Lower lobe of right lung (tissue), 2 donors: ENCODE measurements around the gene ZDHHC18. TPM values are rescaled to one million over a fixed set of nuclear protein-coding genes. Genes with fewer than 3 reads are reported as not detected.
"Not testable (repeated sequence)": the region's sequence is repeated elsewhere in the genome, so short reads cannot be mapped to it uniquely, and the experiment has no call there.

ENCODE experiments used
- ATAC-seq, 2 donors: fragments of 200-7000 bp; cut with Tn5 transposase; one replicate each; pipeline ENCODE4 v1.9.1; 2020 to 2022; ENCODE audit warnings: mild to moderate bottlenecking in 2 of 2, moderate library complexity in 2 of 2
- DNase-seq: peaks from one replicate; pipeline ENCODE4 v3.0.0-alpha.2; 2020
- H3K27ac ChIP-seq: fragments of 200-600 bp; one replicate; pipeline ENCODE4 v1.8.0; 2022
- H3K27me3 ChIP-seq: fragments of 200-600 bp; one replicate; pipeline ENCODE4 v1.8.0; 2022; ENCODE audit warnings: low read depth
- H3K36me3 ChIP-seq: fragments of 200-600 bp; one replicate; pipeline ENCODE4 v1.8.0; 2022; ENCODE audit warnings: mild to moderate bottlenecking
- H3K4me1 ChIP-seq: fragments of 200-600 bp; one replicate; pipeline ENCODE4 v1.8.0; 2022
- H3K4me3 ChIP-seq: fragments of 200-600 bp; one replicate; pipeline ENCODE4 v1.8.0; 2022; ENCODE audit warnings: mild to moderate bottlenecking
- H3K9me3 ChIP-seq: fragments of 200-600 bp; one replicate; pipeline ENCODE4 v1.8.0; 2022
- CTCF ChIP-seq: fragments of 200-600 bp; IDR thresholded peaks from one replicate; pipeline ENCODE4 v1.8.0; 2022; ENCODE audit warnings: antibody characterized with exemption, mild to moderate bottlenecking
- intact Hi-C: fragments of 100-400 bp; cut with DNase I; formaldehyde crosslinking; loops from one replicate; pipeline ENCODE4 v1.11.0; 2022
- total RNA-seq: library from RNA; stranded (reverse); fragmentation: NEBNext Ultra II Directional; extraction: Animal tissue kit (Norgen Biotek cat#: 25700); gene quantifications from one replicate; pipeline ENCODE4 v1.2.1, GENCODE V29; 2021
- donor health status: DM: no; HTN: yes; CAD: no; lungs with severe emphysema.

Gene ZDHHC18
- total RNA-seq, 1 donor from 2014 or later = 29.1 TPM

GRCh38 chr1:26861286-26861701 lies 34.8 kb downstream of the ZDHHC18 start:
- DNase-seq (no peak), ATAC-seq (no peak)
- no peak for TF ChIP-seq CTCF
- H3K27ac ChIP-seq = peak overlapping the region; percentile 99
- peaks cover 23% of the 10 kb centered on the region for H3K4me1 ChIP-seq
- no peaks in the 10 kb centered on the region for H3K9me3 ChIP-seq
- H3K4me3 ChIP-seq = no peak overlapping the region
- H3K36me3 ChIP-seq = peaks cover 12% of the 10 kb centered on the region
- no peaks in the 10 kb centered on the region for H3K27me3 ChIP-seq
- intact Hi-C loops = no loop called here

- Histone ChIP-seq H3K36me3 (peaks cover 5% of the 10 kb centered on the region), H3K27me3 (no peaks in the 10 kb centered on the region), H3K4me3 (no peak overlapping the region), H3K4me1 (peaks cover 23% of the 10 kb centered on the region), H3K27ac (peak overlapping the region; percentile 99), H3K9me3 (no peaks in the 10 kb centered on the region)
- TF ChIP-seq CTCF = no peak
- ATAC-seq = peak in 1 of 2 donors; percentile 2
- DNase-seq = no peak
- intact Hi-C loops = no loop called here
These were observed 35.4 kb downstream of the ZDHHC18 start for GRCh38 chr1:26861889-26862378.

GRCh38 chr1:26862781-26863684 lies 36.5 kb downstream of the ZDHHC18 start, which contains the start of gene SFN:
TSS of gene SFN (plus strand) at chr1:26863149. CDS start at chr1:26863213, 64 bp downstream.
- Histone ChIP-seq H3K4me3 (peak within 1 kb of the TSS; percentile 79), H3K36me3 (no peaks in the 10 kb centered on the region), H3K27ac (peak within 1 kb of the TSS; percentile 99), H3K9me3 (no peaks in the 10 kb centered on the region), H3K4me1 (peaks cover 27% of the 10 kb centered on the region), H3K27me3 (no peaks in the 10 kb centered on the region)
- ATAC-seq (peak; percentile 72 to 80), DNase-seq (peak; percentile 85)
- intact Hi-C loops = no loop called here
- peak; percentile 39 for TF ChIP-seq CTCF

- intact Hi-C loops = no loop called here
- Histone ChIP-seq H3K4me3 (peak overlapping the region; percentile 79), H3K9me3 (no peaks in the 10 kb centered on the region), H3K4me1 (peaks cover 27% of the 10 kb centered on the region), H3K36me3 (no peaks in the 10 kb centered on the region), H3K27ac (peak overlapping the region; percentile 99), H3K27me3 (no peaks in the 10 kb centered on the region)
- TF ChIP-seq CTCF = no peak
- DNase-seq (no peak), ATAC-seq (no peak)
These were observed 37.2 kb downstream of the ZDHHC18 start for GRCh38 chr1:26863685-26864077.

GRCh38 chr1:26864610-26865480 lies 38.4 kb downstream of the ZDHHC18 start:
- DNase-seq = peak; percentile 97
- H3K9me3 ChIP-seq = no peaks in the 10 kb centered on the region
- no peaks in the 10 kb centered on the region for H3K27me3 ChIP-seq
- peak; percentile 95 to 96 for ATAC-seq
- peak overlapping the region; percentile 99 for H3K27ac ChIP-seq
- TF ChIP-seq CTCF = no peak
- H3K4me1 ChIP-seq = peaks cover 27% of the 10 kb centered on the region
- intact Hi-C loops = no loop called here
- no peaks in the 10 kb centered on the region for H3K36me3 ChIP-seq
- peak overlapping the region; percentile 79 for H3K4me3 ChIP-seq

- intact Hi-C loops, H3K27ac ChIP-seq, H3K4me1 ChIP-seq, ATAC-seq, DNase-seq, H3K4me3 ChIP-seq, H3K27me3 ChIP-seq, H3K9me3 ChIP-seq: not testable (repeated sequence)
- H3K36me3 ChIP-seq = peaks cover 12% of the 10 kb centered on the region
These were observed 46.6 kb downstream of the ZDHHC18 start for GRCh38 chr1:26873097-26873496.
